Inflammatory macrophage (primary cell): Measurements from ENCODE around the gene BTBD6.

ENCODE experiments used
- DNase-seq, 2 donors: peaks; one replicate each; pipeline ENCODE4 v3.0.0-alpha.2; 2020 to 2022
- total RNA-seq, 18 experiments: gene quantifications; one replicate each; lab custom pipeline; 2026; ENCODE audit warnings: mixed read lengths in 6 of 18, inconsistent platforms in 2 of 18; lab: John Stamatoyannopoulos, UW

The BTBD6 gene
- total RNA-seq: 14.2 to 60.2 (median 33.1) reads per million in 18 experiments

DNA sequence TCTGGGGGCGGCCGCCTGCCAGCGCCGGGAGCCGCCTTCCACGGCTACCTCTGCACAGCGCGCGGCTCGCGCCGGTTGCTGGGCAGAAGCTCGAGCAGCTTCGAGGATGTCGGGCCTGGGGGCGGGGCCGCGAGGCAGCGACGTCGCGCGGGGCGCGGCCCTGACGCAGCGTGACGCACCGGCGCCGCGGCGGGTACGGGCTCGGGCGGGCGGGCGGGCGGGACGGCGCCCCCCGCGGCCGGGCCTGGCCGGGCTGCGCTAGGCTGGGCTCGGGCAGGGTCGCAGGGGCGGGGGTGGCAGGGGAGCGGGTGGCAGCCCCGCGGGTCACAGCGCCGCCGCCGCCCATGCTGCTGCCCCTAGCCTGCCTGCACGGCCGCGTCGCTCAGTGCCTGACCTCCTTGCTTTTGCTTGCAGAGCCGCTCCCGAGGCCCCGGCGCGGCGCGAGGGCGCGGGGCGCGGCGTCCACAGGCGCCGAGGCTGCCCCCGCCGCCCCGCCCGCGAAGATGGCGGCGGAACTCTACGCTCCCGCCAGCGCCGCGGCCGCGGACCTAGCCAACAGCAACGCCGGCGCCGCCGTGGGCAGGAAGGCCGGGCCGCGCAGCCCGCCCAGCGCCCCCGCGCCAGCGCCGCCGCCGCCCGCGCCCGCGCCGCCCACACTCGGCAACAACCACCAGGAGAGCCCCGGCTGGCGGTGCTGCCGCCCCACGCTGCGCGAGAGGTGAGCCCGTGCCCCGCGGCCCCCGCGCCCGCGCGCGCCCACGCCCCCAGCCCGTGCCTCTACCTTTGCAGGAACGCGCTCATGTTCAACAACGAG lies at the start of gene BTBD6:
Gene BTBD6 (plus strand): TSS at position 166 of the 814 bp plus-strand sequence. CDS start 179 bp downstream, at position 345.
- peak; percentile 81 to 92 for DNase-seq

DNA sequence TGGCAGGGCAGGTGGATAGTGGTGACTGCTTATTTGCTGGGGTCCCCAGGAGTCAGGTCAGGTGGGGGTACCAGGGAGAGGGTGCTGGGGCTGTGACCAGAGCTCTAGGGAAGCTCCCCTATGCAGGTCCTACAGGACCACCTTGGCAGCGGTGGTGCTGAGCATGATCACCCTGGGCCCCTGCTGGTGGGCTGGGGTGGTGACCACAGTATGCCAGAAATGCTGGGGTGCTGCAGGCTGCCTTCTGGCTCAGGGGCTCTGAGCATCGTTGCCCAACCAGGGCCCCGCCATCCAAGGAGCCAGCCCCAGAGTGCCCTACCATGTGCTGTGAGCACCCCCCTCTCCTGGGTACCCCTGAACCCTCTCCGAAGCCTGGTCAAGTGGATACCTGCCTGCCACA lies 49.7 kb upstream of the BTBD6 start:
- DNase-seq: no peak

DNA sequence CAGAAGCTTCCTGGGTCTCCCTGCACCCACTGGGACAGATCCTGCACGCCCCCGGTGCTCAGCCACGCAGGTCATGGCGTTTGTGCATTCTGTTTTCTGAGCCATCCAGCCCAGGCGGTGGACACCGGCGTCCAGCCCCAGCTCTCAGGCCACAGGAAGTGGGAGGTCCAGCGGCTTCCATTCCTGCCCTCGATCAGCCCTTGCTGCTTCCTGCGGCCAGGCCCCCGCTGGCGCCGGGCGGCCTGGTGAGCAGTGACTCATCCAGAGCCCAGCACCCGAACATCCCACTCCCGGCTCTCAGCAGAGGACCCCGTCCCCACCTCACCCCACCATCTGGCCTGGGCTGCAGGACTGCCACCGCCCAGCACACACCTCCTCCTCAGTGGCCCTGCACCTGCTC lies 49.2 kb upstream of the BTBD6 start:
- peak in 1 of 2 donors; percentile 11 for DNase-seq

DNA sequence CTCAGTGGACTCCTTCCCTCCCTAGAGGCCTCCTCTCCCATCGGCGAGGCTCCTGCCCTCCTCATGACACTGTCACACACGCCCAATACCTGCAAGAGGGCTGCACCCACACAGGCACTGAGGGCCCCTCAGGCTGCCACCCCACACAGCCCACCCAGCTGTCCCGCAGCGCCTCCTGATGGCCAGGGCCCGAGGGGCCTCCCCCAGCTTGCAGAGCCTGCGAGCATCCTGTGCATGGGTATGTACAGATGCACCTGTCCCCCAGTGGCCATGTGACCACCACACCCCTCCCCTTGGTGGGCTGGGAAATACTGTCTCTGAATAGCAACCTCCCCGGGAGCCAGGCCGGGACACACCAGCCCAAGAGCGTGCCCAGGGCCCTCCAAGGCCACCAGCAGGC lies 48.3 kb upstream of the BTBD6 start:
- DNase-seq: no peak

DNA sequence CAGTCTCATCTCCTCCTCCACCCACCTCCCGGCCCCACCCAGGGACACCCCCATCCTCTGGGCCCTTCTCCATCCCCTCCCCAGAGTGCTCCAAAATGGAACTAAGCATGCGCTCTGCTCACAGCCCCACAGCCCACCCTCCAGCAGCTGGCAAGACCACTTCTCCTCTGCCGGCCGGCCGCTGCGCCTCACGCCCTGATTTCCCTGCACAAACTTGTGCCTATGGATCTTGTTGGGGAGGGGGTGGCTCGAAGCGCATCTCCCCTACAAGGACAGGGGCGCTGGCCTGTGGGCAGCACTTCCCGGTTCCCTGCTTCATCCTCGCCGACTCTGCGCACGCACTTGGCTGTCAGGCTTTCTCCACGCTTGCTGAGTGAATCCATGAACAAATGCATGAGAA lies 47.7 kb upstream of the BTBD6 start:
- no peak for DNase-seq

DNA sequence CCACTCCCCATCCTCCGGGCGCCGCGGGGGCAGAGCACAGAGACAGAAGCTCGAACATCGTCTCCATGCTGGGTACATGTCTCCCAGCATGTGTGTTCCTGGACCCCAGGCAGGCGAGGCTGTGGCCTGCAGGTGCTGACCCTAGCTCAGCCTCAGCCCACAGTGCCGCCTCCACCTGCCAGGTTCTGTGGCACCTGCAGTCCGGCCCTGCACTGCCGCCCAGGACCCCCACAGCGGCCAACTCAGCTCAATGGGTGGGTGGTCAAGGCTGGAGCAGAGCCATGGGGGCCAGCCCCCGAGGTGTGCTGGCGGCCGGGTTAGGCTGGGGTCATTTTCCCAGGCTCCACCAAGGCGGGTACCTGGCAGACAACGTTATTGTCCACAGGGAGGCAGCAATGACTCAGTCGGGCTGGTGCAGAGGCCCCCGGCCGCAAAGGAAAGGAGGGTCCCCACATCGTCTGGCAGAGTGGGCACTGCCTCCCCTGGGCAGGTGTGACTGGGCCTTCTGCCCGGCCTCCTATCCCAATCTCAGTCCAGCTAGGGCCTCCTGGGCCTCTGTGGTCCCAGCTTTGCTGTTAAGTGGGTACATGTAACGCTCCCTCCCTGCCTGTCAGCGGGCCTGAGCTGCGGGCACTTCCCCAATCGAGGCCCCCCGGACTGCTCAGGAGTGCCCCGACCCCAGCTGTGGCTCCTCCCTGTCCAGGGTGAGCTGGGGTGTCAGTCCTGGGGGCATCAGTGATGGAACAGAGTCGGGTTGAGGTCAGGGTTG lies 47.0 kb upstream of the BTBD6 start:
- no peak for DNase-seq

DNA sequence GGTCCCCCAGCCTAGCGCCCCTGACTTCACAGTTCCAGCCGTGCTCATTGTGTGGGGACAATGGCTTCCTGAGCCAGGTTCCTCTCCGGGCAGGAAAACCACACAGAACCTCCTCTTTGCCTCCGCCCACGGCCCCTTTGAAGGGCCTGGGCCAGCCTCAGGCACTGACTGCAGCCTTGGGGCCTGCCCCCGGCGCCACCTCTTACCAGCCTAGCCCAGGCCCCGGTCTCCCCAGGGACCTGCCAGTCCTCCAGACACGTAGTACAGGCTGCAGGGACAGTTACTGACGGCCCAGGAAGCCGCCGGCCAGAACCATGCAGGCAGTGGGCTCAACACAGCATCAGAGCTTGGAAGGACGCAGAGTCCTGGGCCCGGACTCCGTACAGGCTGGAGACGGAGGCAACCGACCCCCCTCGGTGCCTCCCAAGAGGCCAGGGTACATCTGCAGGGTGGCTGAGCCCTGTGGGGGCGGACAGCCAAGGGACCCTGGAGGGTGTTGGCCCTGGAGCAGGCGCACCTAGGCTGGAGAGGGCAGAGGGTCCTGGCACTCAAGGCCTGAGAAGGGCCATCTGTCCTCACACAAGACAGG lies 46.3 kb upstream of the BTBD6 start:
- peak; percentile 79 to 87 for DNase-seq

DNA sequence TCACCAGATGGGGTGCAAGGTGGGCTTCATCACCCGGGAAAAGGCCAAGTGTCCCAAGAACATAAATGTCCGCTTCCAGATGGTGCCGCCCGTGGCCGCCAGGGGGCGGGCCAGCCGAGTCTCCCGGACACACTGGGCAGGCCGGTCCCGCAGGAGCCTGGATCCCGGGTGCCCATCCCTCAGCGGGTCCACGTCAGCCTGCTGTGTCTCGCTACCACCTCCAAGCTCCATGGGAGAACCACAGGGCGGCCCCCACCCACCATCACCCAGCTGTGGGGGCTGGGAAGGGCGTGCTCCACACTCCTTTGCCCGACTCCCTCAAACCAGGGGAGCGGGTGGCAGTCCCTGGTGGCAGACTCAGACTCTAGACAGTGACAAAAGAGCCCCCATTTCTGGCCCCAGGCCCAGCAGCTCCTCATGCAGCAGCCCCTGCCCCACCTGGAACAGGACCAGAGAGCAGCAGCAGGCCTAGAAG lies 45.2 kb upstream of the BTBD6 start:
- DNase-seq: peak; percentile 55 to 69

DNA sequence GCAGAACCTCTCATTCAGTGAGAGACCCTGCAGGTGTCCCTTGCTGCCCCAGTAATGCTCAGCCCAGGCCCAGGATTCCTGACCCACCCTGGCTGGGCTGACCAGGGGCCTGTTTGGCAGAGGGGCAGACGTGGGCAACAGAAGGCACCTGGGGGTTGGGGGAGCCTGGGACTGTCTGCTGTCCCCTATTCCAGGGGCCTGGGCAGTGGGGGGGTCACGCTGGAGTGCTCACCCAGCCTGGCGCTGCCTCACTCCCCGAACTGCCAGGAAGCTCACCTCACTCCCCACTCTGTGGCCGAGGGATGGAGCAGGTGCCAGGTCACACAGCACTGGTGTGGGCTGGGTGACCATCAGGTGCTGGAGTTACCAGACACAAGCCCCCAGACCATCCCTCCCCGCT lies 44.6 kb upstream of the BTBD6 start:
- DNase-seq: no peak

DNA sequence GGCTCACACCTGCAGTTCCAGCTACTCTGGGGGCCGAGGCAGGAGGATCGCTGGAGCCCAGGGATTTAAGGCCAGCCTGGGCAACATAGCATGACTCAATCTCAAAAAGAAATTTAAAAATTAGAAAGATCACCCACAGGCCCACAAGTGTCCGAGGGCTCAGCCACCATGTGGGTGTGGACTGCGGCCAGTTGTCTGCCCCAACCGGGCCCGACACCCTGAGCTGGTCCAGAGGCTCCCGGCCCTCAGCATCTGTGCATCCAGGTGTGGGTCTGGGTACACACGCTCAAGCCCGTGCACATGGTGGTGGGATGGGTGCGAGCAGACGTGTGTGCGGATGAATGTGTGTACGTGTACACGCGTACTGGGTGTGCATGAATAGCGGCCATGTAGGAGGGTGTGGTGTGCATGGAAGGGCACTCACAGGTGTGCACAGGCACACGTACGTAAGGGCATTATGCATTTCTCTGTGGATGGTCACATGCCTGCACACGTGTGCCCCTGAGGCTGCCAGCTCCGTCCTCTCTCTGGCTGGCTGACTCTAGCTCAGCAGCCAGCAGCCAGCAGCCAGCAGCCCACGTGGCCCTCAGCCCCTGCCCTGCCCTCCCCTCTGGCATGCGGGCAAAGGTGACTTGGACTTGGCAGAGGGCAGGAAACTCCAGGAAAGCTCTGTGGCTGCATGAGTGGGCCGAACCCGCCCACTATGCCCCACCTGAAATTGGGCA lies 44.0 kb upstream of the BTBD6 start:
- DNase-seq: no peak

DNA sequence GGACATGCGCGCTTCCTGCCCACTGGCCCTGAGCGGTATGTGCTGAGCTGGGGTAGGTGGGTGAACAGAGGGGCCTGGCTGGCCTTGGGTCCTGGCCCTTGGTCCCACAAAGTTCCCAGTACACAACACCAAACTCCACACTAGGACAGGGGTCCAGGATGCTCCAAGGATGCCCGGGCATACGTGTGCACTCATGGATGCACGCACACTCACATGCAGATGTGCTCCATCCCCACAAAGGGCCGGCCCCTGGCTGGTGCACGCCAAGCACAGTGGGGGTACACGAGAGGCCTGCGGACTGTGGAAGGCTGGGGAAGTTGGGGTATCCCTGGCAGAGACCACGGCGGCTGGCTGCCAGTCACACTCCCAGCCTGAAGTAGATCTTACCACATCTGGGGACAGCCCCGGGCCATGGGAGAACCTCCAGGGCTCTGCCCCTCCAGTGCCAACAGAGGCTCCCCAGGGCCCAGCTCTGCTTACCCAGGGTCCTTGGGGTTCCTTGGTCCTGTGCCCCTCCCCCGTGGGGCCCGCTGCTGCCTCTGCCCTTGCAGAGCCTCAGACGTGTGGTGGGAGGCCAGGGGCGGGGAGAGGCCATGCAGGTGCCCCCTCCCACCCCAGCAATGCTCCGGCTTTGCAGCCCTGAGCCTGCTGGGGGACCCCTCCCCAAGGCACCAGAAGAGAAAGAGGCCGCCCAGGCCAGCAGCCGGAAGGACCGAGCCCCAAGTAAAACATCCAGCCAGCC lies 43.2 kb upstream of the BTBD6 start:
- no peak for DNase-seq

DNA sequence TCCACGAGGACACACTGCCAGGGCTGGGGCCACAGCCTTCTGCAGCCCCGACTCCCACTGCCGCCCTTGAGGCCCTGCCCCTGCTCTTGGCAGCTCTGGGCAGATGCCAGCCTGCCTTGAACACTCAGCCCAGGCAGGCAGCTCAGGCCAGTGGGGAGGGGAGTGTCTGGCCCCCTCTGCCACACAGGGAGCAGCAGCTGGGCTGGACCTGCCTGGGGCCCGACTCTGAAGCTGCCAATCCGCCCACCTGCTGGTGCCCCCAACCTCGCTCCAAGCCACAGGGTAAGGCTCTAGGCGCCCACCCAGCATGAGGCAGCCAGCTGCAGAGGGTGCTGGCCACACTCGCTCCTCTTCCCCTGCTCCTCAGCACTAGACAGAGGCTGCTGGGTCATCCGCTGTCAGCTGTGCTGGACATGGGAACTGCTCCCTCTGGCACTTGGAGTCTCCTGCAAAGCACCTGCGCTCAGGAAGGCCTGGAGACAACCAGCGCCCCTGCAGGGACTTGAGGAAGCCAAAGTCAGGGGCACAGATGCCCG lies 42.6 kb upstream of the BTBD6 start:
- no peak for DNase-seq

DNA sequence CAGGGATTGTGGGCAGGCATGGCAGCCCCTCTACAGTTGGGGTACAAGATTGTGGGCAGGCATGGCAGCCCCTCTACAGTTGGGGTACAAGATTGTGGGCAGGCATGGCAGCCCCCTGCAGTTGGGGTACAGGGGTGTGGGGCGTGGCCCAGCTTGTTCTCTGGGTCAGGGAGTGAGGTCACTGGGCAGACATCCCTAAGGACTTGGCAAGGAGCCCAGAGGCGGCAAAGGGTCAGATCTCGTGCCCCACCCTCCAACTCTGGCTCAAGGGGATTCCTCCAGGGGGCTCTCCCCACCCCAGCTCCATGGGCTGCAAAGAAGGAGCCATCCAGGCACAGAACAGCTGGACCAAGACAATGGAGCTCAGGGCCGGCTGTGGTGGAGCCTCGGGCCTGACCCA lies 41.5 kb upstream of the BTBD6 start:
- no peak for DNase-seq

DNA sequence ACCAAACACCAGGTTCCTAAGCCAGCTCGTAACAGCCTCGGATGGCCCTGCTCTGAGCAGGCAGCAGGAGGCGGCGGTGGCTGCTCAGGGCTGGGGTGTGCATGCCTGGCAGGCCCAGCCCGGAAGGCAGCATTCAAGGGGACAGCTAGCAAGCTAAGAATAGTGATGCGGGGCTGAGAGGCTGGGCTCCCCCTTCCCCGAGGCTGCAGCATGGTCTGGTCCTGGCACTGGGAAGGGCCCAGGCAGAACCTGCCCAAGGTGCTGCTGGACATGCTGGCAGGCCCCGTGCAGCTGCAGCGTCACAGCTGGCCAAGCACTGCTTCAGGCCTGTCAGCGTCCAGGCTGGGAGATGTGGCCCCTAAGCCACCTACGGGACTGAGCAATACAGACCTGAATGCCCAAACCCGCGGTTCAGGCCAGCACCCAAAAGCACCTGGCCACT lies 40.9 kb upstream of the BTBD6 start:
- no peak for DNase-seq

DNA sequence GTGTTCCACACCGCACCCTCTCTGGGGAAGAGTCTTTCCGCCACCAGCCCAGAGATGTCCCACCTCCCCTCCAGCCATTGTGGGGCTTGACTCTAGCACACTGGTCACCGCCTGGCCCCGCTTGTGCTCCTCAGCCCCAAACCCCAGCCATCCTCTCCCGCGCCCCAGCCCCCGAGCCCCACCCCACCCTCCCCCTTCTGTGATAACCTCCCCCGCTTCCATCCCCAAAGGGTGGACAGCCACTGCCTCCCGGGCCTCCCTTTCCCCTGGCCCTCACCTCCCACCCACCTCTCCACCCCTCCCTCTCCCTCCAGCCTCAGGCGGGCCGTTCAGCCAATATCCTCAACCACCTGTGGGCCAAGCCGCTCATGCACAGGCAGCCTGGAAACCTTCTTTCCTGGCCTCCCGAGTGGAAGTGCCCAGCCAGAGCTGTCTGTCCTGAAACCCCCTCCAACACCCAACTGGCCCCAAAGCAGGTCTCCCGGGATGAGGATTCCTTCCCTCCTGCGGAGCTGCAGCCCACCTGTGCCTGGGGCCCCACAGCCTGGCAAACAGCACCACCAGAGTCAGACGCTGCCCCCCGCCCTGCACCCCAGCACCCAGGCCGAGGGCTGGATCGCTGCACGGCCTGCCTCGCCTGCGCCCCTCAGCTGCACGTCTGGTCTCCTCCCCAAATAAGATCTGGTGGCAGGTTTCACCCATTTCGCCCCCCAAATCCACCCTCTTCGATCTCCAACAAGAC lies 40.2 kb upstream of the BTBD6 start:
- no peak for DNase-seq

DNA sequence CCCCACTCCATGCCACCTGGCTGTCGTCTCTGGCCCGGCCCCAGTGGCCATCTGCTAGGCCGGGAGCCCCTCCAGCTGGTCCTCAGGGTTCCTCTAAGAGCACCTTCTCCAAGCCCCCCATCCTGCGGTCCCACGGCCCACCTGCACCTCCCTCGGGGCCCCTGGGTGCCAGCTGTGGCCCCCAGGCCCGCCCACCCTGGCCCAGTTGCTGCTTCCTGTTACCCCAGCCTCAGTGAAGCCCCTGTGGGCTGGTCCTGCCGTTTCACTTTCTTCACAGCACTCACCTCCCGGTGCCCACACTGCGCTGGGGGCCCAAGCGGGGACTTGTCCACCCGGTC lies 39.6 kb upstream of the BTBD6 start:
- DNase-seq: no peak

DNA sequence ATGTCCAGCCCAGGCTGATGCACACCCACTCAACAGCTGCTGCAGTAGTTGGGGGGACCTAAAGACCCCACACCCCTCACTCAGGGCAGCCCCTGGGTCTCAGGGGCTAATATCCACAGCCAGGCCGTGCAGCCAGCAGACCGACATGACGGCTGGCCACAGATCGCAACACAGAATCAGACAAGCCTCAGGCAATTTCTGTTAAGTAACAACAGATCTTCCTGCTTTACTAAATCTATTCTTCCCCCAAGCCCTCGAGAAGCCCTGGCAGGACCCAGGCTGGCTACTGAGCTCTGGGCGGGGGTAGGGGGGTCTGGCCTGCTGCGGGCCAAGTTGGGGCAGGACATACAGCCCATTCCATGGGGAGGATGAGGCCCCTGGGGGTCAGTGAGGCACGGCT lies 39.2 kb upstream of the BTBD6 start:
- no peak for DNase-seq

DNA sequence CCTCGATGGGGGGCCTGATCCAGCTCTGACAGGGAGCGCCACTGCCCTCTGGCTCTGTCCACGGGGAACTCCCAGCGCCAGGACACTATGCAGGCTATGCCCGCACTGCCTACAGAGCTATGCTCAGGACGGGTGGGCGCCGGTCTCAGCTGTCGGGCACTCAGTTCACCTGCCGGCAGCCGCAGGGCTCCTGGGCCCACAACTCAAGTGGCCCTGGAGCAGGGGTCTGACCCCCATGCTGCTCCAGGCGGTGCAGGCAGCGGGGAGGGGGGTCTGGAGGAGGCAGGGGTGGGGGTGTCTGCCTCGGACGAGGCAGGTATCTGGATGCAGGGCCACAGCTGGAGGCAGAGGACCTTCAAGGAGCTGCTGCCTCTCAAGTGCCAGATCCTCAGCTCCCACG lies 38.7 kb upstream of the BTBD6 start:
- DNase-seq: no peak

DNA sequence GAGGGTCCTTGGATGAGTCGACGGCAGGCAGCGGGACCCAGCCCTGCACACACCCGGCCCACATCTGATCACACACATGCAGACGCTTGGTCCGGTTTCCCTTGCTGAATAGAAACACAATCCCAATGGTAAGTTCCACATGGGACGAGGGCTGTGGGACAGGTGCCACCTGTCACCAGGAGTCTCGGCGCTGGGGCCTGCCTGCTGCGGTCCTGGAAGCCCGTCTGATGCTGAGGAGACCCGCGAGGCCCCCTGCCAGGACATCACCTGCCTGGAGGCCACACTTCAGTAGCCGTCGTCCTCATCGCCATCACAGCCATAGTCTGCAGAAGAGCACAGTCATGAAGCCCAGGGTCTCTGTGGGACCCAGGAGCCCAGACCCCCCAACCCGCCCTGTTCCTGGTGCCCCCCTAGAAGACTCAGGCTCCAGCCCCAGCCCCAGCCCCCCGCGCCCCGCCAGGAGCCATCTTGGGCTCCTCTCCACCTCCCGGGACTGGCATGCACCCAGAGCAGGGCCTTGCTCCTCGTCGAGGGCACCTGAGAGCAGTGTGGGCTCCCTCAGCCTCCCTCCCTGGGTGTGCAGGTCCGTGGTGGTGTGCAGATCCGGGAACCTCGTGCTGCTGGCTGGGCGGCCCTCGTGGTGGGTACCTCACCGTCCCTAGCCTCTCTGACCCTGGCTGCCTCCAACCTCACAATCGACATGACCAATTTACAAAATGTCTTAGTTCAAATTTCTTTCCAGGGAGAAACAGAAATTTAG lies 37.9 kb upstream of the BTBD6 start:
- DNase-seq: no peak

DNA sequence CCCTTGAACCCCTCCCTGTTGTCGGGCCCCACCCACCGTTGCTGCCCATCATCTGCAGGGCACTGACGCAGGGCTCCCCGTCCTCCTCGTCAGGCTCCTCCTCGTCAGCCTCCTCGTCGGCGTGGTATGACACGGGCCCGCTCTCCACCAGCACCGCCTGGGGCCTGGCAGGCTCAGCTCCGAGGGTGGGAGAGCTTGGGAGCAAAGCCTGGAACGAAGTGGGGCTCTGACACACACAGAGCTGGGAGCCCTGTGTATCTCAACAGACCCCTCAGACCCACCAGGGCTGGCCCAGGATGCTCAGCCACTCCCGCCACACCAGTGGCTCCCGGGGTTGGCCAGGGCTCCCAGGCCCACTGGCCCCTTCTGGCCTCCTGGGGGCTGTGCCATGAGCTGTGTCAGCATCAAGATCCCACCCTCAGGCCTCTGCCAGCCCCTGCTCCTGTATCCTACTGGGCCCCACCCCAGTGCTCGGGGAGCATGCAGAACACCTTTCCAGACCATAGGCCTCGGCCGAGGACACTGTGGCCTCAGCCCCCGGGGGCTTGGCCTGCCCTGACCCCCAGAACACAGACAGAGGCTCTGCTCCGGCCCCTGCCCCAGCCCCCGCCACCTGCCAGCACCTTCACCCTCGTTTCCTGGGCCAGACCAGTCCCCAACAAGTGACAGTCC lies 37.1 kb upstream of the BTBD6 start:
- DNase-seq: no peak
